Glutamatergic neuron (in vitro differentiated cells): ENCODE measurements around the gene TBC1D5. TPM values are rescaled to one million over a fixed set of nuclear protein-coding genes. Genes with fewer than 3 reads are reported as not detected.

Experiments
- DNase-seq: peaks from one replicate; pipeline ENCODE4 v3.0.0; 2022
- H3K27ac Mint-ChIP-seq: one replicate; pipeline ENCODE4 v1.8.0; 2020; ENCODE audit warnings: mild to moderate bottlenecking, mixed read lengths, inconsistent platforms; ENCODE audit not compliant: unreplicated experiment
- H3K27me3 Mint-ChIP-seq: one replicate; pipeline ENCODE4 v1.8.0; 2020; ENCODE audit warnings: mild to moderate bottlenecking, moderate library complexity, mixed read lengths, inconsistent platforms; ENCODE audit not compliant: unreplicated experiment
- H3K36me3 Mint-ChIP-seq: one replicate; pipeline ENCODE4 v1.8.0; 2020; ENCODE audit warnings: mild to moderate bottlenecking, mixed read lengths, inconsistent platforms; ENCODE audit not compliant: unreplicated experiment
- H3K4me1 Mint-ChIP-seq: one replicate; pipeline ENCODE4 v1.8.0; 2020; ENCODE audit warnings: mild to moderate bottlenecking, low read depth, mixed read lengths, inconsistent platforms; ENCODE audit not compliant: unreplicated experiment
- H3K4me3 Mint-ChIP-seq: one replicate; pipeline ENCODE4 v1.8.0; 2020; ENCODE audit warnings: mild to moderate bottlenecking, mixed read lengths, inconsistent platforms; ENCODE audit not compliant: unreplicated experiment
- H3K9me3 Mint-ChIP-seq: one replicate; pipeline ENCODE4 v1.8.0; 2020; ENCODE audit warnings: mild to moderate bottlenecking, moderate library complexity, mixed read lengths, inconsistent platforms; ENCODE audit not compliant: unreplicated experiment
- CTCF ChIP-seq: fragments of 200-600 bp; sonication (generic); IDR thresholded peaks from one replicate; pipeline ENCODE4 v1.5.0; 2021; ENCODE audit not compliant: partially characterized antibody, unreplicated experiment
- total RNA-seq: library from RNA; stranded (reverse); fragmentation: NEBNext Ultra II Directional; extraction: Animal tissue kit (Norgen Biotek cat#: 25700); gene quantifications from one replicate; pipeline ENCODE4 v1.2.1, GENCODE V29; 2021; ENCODE audit not compliant: unreplicated experiment

TBC1D5 gene
- total RNA-seq, 1 donor from 2014 or later: 40.2 TPM

GRCh38 chr3:17581421-17582080 lies 160.9 kb downstream of the TBC1D5 start:
- DNase-seq: no peak
- Mint-ChIP-seq H3K9me3 (no peaks in the 10 kb centered on the region), H3K4me3 (no peak overlapping the region), H3K27ac (no peak overlapping the region), H3K4me1 (no peaks in the 10 kb centered on the region), H3K36me3 (no peaks in the 10 kb centered on the region), H3K27me3 (no peaks in the 10 kb centered on the region)
- TF ChIP-seq CTCF: no peak

DNA sequence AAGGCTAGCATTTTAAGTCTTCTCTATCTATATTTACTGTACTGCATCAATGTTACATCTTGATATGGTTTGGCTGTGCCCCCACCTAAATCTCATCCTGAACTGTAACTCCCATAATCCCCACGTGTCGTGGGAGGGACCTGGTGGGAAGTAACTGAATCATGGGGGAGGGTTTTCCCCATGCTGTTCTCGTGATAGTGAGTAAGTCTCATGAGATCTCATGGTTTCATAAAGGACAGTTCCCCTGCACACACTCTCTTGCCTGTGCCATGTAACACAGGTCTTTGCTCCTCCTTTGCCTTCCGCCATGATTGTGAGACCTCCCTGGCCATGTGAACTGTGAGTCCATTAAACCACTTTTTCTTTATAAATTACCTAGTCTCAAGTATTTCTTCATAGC lies 161.5 kb downstream of the TBC1D5 start:
- no peak for DNase-seq
- no peak for TF ChIP-seq CTCF
- Mint-ChIP-seq H3K9me3 (no peaks in the 10 kb centered on the region), H3K27me3 (no peaks in the 10 kb centered on the region), H3K36me3 (no peaks in the 10 kb centered on the region), H3K4me1 (no peaks in the 10 kb centered on the region), H3K27ac (no peak overlapping the region), H3K4me3 (no peak overlapping the region)

DNA sequence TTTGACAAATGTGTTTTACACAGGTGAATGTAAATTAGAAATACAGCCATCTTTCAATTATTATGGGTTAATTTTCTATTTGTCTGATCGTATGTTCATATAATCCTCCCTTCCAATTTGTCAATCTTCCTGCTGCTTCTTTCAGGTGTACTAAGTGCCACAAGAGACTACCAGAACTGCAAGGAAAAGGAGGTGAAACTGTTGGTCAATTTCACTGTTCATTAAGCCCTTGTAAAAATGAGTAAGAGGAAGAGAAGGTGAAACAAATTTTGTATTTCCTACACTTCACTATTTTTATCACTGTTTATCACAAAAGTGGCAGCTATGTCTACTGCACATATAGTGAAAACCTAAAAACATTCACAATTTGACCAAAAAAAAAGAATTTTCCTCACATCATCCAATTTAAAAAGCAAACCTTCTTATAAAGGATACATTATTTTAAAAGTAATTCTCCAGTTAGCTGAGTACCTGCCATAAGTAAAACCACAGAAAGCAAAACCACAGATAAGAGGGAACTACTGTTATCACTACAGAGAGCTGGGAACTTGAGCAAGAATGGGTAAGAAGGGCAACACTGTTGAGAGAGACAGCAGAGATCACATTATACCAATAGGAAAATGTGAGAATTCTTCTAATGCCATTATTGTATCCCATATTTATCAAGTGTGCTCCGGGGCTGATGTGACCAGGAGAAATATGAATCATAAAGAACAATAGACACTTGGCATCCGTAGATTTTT lies 163.0 kb downstream of the TBC1D5 start:
- no peaks in the 10 kb centered on the region for H3K9me3 Mint-ChIP-seq

DNA sequence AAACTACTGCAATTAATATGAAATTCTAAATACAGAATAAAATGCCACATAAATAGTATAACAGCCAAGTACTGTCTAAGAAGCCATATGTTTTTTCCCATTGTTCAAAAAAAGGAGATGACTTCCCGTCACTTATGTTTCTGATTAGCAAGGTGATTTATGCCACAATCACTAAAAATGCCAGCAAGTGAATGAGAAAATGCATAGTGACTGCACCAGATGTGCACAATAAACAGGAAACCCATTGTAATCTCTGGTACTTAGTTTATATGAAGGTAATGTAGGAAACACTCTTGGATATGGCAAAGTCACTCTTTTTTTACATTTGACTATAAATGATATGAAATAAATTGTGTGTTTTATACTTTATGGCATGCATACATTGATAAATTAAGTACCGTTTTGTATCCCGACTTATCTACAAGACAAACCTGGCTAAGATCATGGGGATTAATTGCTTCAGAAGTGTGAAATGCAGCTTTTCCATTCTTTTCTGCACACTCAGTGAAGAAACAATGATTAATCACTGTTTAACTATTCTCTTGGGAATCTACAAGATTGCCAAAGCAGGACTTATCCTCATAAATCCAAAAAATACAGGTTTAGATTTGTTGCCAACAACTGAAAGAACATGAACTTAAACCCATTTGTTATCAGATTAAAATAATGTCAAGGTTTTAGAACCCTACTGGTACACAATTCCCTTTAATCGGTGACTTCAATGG lies 164.5 kb downstream of the TBC1D5 start:
- Mint-ChIP-seq H3K36me3 (no peaks in the 10 kb centered on the region), H3K9me3 (no peaks in the 10 kb centered on the region), H3K27ac (no peak overlapping the region), H3K4me1 (no peaks in the 10 kb centered on the region), H3K4me3 (no peak overlapping the region), H3K27me3 (no peaks in the 10 kb centered on the region)
- no peak for TF ChIP-seq CTCF
- DNase-seq: no peak

More for the DNA sequence above, 163.0 kb downstream of the TBC1D5 start:
- Mint-ChIP-seq H3K4me1 (no peaks in the 10 kb centered on the region), H3K27me3 (no peaks in the 10 kb centered on the region), H3K4me3 (no peak overlapping the region), H3K36me3 (no peaks in the 10 kb centered on the region), H3K27ac (no peak overlapping the region)
- DNase-seq: no peak
- no peak for TF ChIP-seq CTCF
